HEK293 (cell line): Measurements from ENCODE around the gene TMC4.

Experiments used
- CTCF ChIA-PET: fragments of 350-600 bp; formaldehyde crosslinking; extraction: SDS; loops from one replicate; lab custom pipeline; 2021; ENCODE audit warnings: antibody characterized with exemption; lab: Yijun Ruan, JAX
- POLR2A ChIA-PET: fragments of 300-600 bp; formaldehyde crosslinking; extraction: SDS; loops from one replicate; lab custom pipeline; 2020; ENCODE audit warnings: antibody characterized with exemption, inconsistent platforms; lab: Yijun Ruan, JAX
- H3K27ac ChIP-seq: fragments of 200-500 bp; sonication (Bioruptor generic); 2 replicates; pipeline ENCODE4 v1.5.1; 2014; ENCODE audit warnings: low read depth, low read length, control low read depth, inconsistent platforms; ENCODE audit errors: extremely low read depth
- H3K36me3 ChIP-seq, 2 experiments: fragments of 200-500 bp in 1 of 2; sonication (Bioruptor generic) in 1 of 2; 1 replicate in 1 of 2; 2 replicates in 1 of 2; pipeline ENCODE4 v1.5.1; 2014 to 2017; ENCODE audit warnings: inconsistent platforms in 2 of 2, low read length in 2 of 2; ENCODE audit not compliant: control insufficient read depth in 2 of 2, insufficient read depth in 1 of 2
- H3K4me1 ChIP-seq: fragments of 200-500 bp; sonication (Bioruptor generic); 2 replicates; pipeline ENCODE4 v1.5.1; 2014; ENCODE audit warnings: mild to moderate bottlenecking, low read length, inconsistent platforms; ENCODE audit not compliant: control insufficient read depth, insufficient read depth
- H3K4me3 ChIP-seq: 2 replicates; pipeline ENCODE4 v1.5.1; 2011; ENCODE audit warnings: low read depth, mild to moderate bottlenecking, control low read depth, low read length, moderate library complexity
- H3K9me3 ChIP-seq: fragments of 200-500 bp; sonication (Bioruptor generic); 2 replicates; pipeline ENCODE4 v1.5.1; 2014; ENCODE audit warnings: low read depth, low read length, inconsistent platforms; ENCODE audit not compliant: control insufficient read depth, insufficient read depth
- CTCF ChIP-seq: fragments of 450-650 bp; formaldehyde crosslinking; IDR thresholded peaks from 2 replicates; pipeline ENCODE4 v1.5.1; 2016; ENCODE audit warnings: missing biosample characterization, missing genetic modification characterization
- KLF1 ChIP-seq: fragments of 450-650 bp; formaldehyde crosslinking; IDR thresholded peaks from 2 replicates; pipeline ENCODE4 v1.5.1; 2016; ENCODE audit warnings: missing biosample characterization, missing genetic modification characterization
- KLF16 ChIP-seq: fragments of 450-650 bp; formaldehyde crosslinking; IDR thresholded peaks from 2 replicates; pipeline ENCODE4 v1.5.1; 2017; ENCODE audit warnings: missing biosample characterization, missing genetic modification characterization
- KLF7 ChIP-seq: fragments of 450-650 bp; formaldehyde crosslinking; IDR thresholded peaks from 2 replicates; pipeline ENCODE4 v1.5.1; 2016; ENCODE audit warnings: missing biosample characterization, missing genetic modification characterization, borderline replicate concordance
- MYNN ChIP-seq: fragments of 450-650 bp; formaldehyde crosslinking; IDR thresholded peaks from 2 replicates; pipeline ENCODE4 v1.5.1; 2016; ENCODE audit warnings: missing biosample characterization, missing genetic modification characterization, borderline replicate concordance
- PRDM10 ChIP-seq: fragments of 450-650 bp; formaldehyde crosslinking; IDR thresholded peaks from 2 replicates; pipeline ENCODE4 v1.5.1; 2016; ENCODE audit warnings: missing biosample characterization, missing genetic modification characterization
- PRDM6 ChIP-seq: fragments of 450-650 bp; formaldehyde crosslinking; IDR thresholded peaks from 2 replicates; pipeline ENCODE4 v1.5.1; 2017; ENCODE audit warnings: missing biosample characterization, missing genetic modification characterization
- SCRT2 ChIP-seq: fragments of 450-650 bp; formaldehyde crosslinking; IDR thresholded peaks from 2 replicates; pipeline ENCODE4 v1.5.1; 2016; ENCODE audit warnings: missing biosample characterization, missing genetic modification characterization
- TRIM28 ChIP-seq: IDR thresholded peaks from 2 replicates; pipeline ENCODE4 v1.6.1; 2011; ENCODE audit warnings: low read length, control low read depth, borderline replicate concordance
- WT1 ChIP-seq: fragments of 450-650 bp; formaldehyde crosslinking; IDR thresholded peaks from 2 replicates; pipeline ENCODE4 v1.5.1; 2016; ENCODE audit warnings: missing biosample characterization, missing genetic modification characterization
- ZBTB11 ChIP-seq: fragments of 450-650 bp; formaldehyde crosslinking; conservative IDR thresholded peaks from 2 replicates; pipeline ENCODE4 v1.5.1; 2016; ENCODE audit warnings: low read depth, missing biosample characterization, missing genetic modification characterization
- ZEB2 ChIP-seq: fragments of 450-650 bp; formaldehyde crosslinking; IDR thresholded peaks from 2 replicates; pipeline ENCODE4 v1.5.1; 2016; ENCODE audit warnings: missing biosample characterization, missing genetic modification characterization
- ZFHX2 ChIP-seq: fragments of 450-650 bp; formaldehyde crosslinking; conservative IDR thresholded peaks from 2 replicates; pipeline ENCODE4 v1.5.1; 2016; ENCODE audit warnings: missing biosample characterization, missing genetic modification characterization
- ZNF10 ChIP-seq: fragments of 450-650 bp; formaldehyde crosslinking; IDR thresholded peaks from 2 replicates; pipeline ENCODE4 v1.5.1; 2017; ENCODE audit warnings: missing biosample characterization, missing genetic modification characterization
- ZNF174 ChIP-seq: fragments of 450-650 bp; formaldehyde crosslinking; IDR thresholded peaks from 2 replicates; pipeline ENCODE4 v1.5.0; 2017; ENCODE audit warnings: missing biosample characterization, mild to moderate bottlenecking, missing genetic modification characterization
- ZNF311 ChIP-seq: fragments of 450-650 bp; formaldehyde crosslinking; IDR thresholded peaks from 2 replicates; pipeline ENCODE4 v1.5.1; 2017; ENCODE audit warnings: missing biosample characterization, missing genetic modification characterization, borderline replicate concordance
- ZNF341 ChIP-seq: fragments of 450-650 bp; formaldehyde crosslinking; IDR thresholded peaks from 2 replicates; pipeline ENCODE4; 2016; ENCODE audit warnings: low read depth, missing biosample characterization, missing genetic modification characterization
- ZNF391 ChIP-seq: fragments of 450-650 bp; formaldehyde crosslinking; IDR thresholded peaks from 2 replicates; pipeline ENCODE4 v1.5.1; 2016; ENCODE audit warnings: low read depth, missing biosample characterization, missing genetic modification characterization, borderline replicate concordance
- ZNF654 ChIP-seq: fragments of 450-650 bp; formaldehyde crosslinking; IDR thresholded peaks from 2 replicates; pipeline ENCODE4 v1.5.1; 2016; ENCODE audit warnings: low read depth, missing biosample characterization, missing genetic modification characterization
- ZNF777 ChIP-seq: fragments of 450-650 bp; formaldehyde crosslinking; IDR thresholded peaks from 2 replicates; pipeline ENCODE4 v1.5.1; 2017; ENCODE audit warnings: missing biosample characterization, missing genetic modification characterization, borderline replicate concordance
- ZSCAN18 ChIP-seq: fragments of 450-650 bp; formaldehyde crosslinking; IDR thresholded peaks from 2 replicates; pipeline ENCODE4 v1.5.1; 2016; ENCODE audit warnings: missing biosample characterization, missing genetic modification characterization
- ZXDB ChIP-seq: fragments of 450-650 bp; formaldehyde crosslinking; IDR thresholded peaks from 2 replicates; pipeline ENCODE4 v1.5.1; 2016; ENCODE audit warnings: missing biosample characterization, missing genetic modification characterization

Gene TMC4

GRCh38 chr19:54180691-54181091 lies 7.7 kb upstream of the TMC4 start:
- POLR2A ChIA-PET = interaction anchor here (10.2 kb wide), 1 partner anchor 9 kb away, joined by 90 read pairs; the partner anchor contains the start of genes MBOAT7 and TSEN34
- TF ChIP-seq ZNF341 (tag by site-specific recombination) (no peak), ZFHX2 (tag by site-specific recombination) (no peak), ZNF311 (no peak), ZNF777 (tag by site-specific recombination) (no peak), PRDM6 (tag by site-specific recombination) (no peak), TRIM28 (no peak), ZNF10 (no peak), KLF7 (tag by site-specific recombination) (no peak), ZNF391 (tag by site-specific recombination) (no peak), ZEB2 (tag by site-specific recombination) (no peak), ZNF174 (no peak)
- Histone ChIP-seq H3K9me3 (no peaks in the 10 kb centered on the region), H3K4me3 (no peak overlapping the region), H3K4me1 (no peaks in the 10 kb centered on the region), H3K27ac (no peak overlapping the region), H3K36me3 (peaks cover 14 to 42% of the 10 kb centered on the region in 2 experiments; a peak in 2 of 3 replicates)
- CTCF ChIA-PET = interaction anchor here (2.0 to 2.3 kb wide), 2 partner anchors 9 to 10 kb away, joined by 13 to 15 read pairs; partner anchors contain the start of gene MBOAT7

GRCh38 chr19:54179921-54180461 lies 7.0 kb upstream of the TMC4 start:
- ChIA-PET POLR2A (interaction anchor here (10.2 kb wide), 1 partner anchor 10 kb away, joined by 90 read pairs; the partner anchor contains the start of genes MBOAT7 and TSEN34), CTCF (interaction anchor here (2.0 to 2.3 kb wide), 2 partner anchors 9 to 10 kb away, joined by 13 to 15 read pairs; partner anchors contain the start of gene MBOAT7)
- Histone ChIP-seq H3K36me3 (peaks cover 14 to 39% of the 10 kb centered on the region in 2 experiments; a peak in 2 of 3 replicates), H3K4me3 (no peak overlapping the region), H3K9me3 (no peaks in the 10 kb centered on the region), H3K4me1 (no peaks in the 10 kb centered on the region), H3K27ac (no peak overlapping the region)
- no peak for TF ChIP-seq ZSCAN18 (tag by site-specific recombination)
- TF ChIP-seq WT1 (tag by site-specific recombination) = no peak
- peak; percentile 95 for TF ChIP-seq CTCF (tag by site-specific recombination)
- 0 out of 2 replicates have a peak, but pooled peaks have one; percentile 39 for TF ChIP-seq KLF16 (tag by site-specific recombination)
- TF ChIP-seq ZXDB (tag by site-specific recombination) = 0 out of 2 replicates have a peak, but pooled peaks have one; percentile 30
- TF ChIP-seq KLF1 = 0 out of 2 replicates have a peak, but pooled peaks have one; percentile 32
- 0 out of 2 replicates have a peak, but pooled peaks have one; percentile 14 for TF ChIP-seq SCRT2 (tag by site-specific recombination)
- TF ChIP-seq ZBTB11 (tag by site-specific recombination) = peak; percentile 50; the same call in 1 of the 2 replicates
- TF ChIP-seq ZNF654 = peak; percentile 26
- TF ChIP-seq ZNF341 (tag by site-specific recombination) = peak; percentile 84
- peak; percentile 93 for TF ChIP-seq PRDM10 (tag by site-specific recombination)
- TF ChIP-seq MYNN (tag by site-specific recombination) = peak; percentile 90
